Measurements from ENCODE around the gene TTC27. TPM values are rescaled to one million over a fixed set of nuclear protein-coding genes. Genes with fewer than 3 reads are reported as not detected.

The TTC27 gene
- polyA plus RNA-seq, 1 donor (not counting 4 experiments of a cell fraction or from before 2014, with no cell fraction given) = 28.7 TPM

GRCh38 chr2:32702303-32703064, 74.6 kb downstream of the TTC27 start:
- Histone ChIP-seq H2AFZ (ENCODE audit: control insufficient read depth, low read length) (no peak overlapping the region), H3K4me1 (ENCODE audit: control insufficient read depth, extremely low read depth, insufficient read depth, low read length) (no peaks in the 10 kb centered on the region), H3K4me2 (ENCODE audit: control insufficient read depth, extremely low read depth, insufficient read depth, low read depth, low read length) (no peak overlapping the region), H3K4me3 (ENCODE audit: control insufficient read depth in 2 of 3, extremely low read depth in 1 of 3, insufficient read depth in 2 of 3, low read depth in 1 of 3, low read length in 3 of 3) (no peak overlapping the region), H3K79me2 (ENCODE audit: control insufficient read depth, insufficient read depth, low read length) (no peaks in the 10 kb centered on the region), H3K27ac (ENCODE audit: control insufficient read depth, insufficient read depth, low read length) (no peak overlapping the region), H3K27me3 (ENCODE audit: control insufficient read depth, extremely low read depth, insufficient read depth, low read length) (no peaks in the 10 kb centered on the region), H3K9me1 (ENCODE audit: control insufficient read depth, extremely low read depth, insufficient read depth, low read length) (peaks cover 2% of the 10 kb centered on the region), H3K36me3 (ENCODE audit: control insufficient read depth in 2 of 2, extremely low read depth in 1 of 2, insufficient read depth in 2 of 2, low read length in 2 of 2) (peaks cover 0 to 6% of the 10 kb centered on the region in 2 experiments), H3K9me3 (ENCODE audit: control insufficient read depth, low read depth, low read length) (no peaks in the 10 kb centered on the region), H3K9ac (ENCODE audit: control insufficient read depth, extremely low read depth, insufficient read depth, low read length) (no peak overlapping the region), H4K20me1 (ENCODE audit: control insufficient read depth, extremely low read depth, insufficient read depth, low read length) (no peaks in the 10 kb centered on the region)
- TF ChIP-seq EZH2 (IDR thresholded peaks at IDR 0.05; ENCODE audit: low read length) (no peak), CTCF (optimal IDR thresholded peaks at IDR 0.05 in 1 of 3, IDR thresholded peaks at IDR 0.05 in 1 of 3, conservative IDR thresholded peaks at IDR 0.05 in 1 of 3; ENCODE audit: extremely low read depth in 1 of 3, insufficient read depth in 2 of 3, low read length in 3 of 3) (no peak)
- no peak for FAIRE-seq
- dilution Hi-C loops (cut with MboI; ENCODE audit: extremely low pct_ligation_motif_present, low sequenced_read_pairs) = no loop called here
- no peak for DNase-seq (ENCODE audit: low read depth, low spot score)

DNA sequence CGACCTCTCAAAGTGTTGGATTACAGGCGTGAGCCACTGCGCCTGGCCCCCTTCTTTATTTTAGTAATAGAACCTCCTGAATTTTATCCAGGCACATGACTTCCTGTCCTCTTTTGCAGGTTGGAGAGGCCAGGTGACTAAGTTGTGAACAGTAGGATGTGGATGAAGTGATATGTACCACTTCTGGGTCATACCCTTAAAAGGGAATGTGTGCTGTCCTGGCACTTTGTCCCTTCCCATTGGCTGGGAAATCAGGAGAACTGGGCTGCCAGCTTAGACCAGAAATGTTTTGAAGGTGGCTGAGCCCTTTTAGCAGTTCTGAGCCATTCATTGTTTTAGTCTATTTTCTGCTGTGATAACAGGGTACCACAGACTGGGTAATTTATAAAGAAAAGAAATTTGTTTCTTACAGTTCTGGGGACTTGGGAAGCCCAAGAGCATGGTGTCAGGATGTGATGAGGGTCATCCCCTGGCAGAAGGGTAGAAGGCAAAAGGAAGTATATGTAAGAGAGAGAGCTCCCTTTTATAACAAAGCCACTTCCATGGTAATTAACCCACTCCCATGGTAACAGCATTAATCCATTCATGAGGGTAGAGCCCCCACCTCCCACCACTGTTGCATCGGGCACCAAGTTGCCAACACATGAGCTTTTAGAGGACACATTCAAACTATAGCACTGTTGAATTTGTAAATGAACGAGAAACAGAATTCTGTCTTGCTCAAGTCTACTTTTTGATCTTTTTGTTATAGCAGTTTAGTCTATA, 79.1 kb downstream of the TTC27 start:
- dilution Hi-C loops (cut with MboI; ENCODE audit: extremely low pct_ligation_motif_present, low sequenced_read_pairs) = no loop called here
- H4K20me1 ChIP-seq (ENCODE audit: control insufficient read depth, extremely low read depth, insufficient read depth, low read length) = no peaks in the 10 kb centered on the region
- TF ChIP-seq EZH2 (IDR thresholded peaks at IDR 0.05; ENCODE audit: low read length) (no peak), CTCF (optimal IDR thresholded peaks at IDR 0.05 in 1 of 3, IDR thresholded peaks at IDR 0.05 in 1 of 3, conservative IDR thresholded peaks at IDR 0.05 in 1 of 3; ENCODE audit: extremely low read depth in 1 of 3, insufficient read depth in 2 of 3, low read length in 3 of 3) (no peak)
- no peak overlapping the region for H2AFZ ChIP-seq (ENCODE audit: control insufficient read depth, low read length)
- H3K27me3 ChIP-seq (ENCODE audit: control insufficient read depth, extremely low read depth, insufficient read depth, low read length) = no peaks in the 10 kb centered on the region
- no peaks in the 10 kb centered on the region for H3K9me3 ChIP-seq (ENCODE audit: control insufficient read depth, low read depth, low read length)
- no peak overlapping the region for H3K27ac ChIP-seq (ENCODE audit: control insufficient read depth, insufficient read depth, low read length)
- no peak overlapping the region for H3K9ac ChIP-seq (ENCODE audit: control insufficient read depth, extremely low read depth, insufficient read depth, low read length)
- no peak for FAIRE-seq
- H3K36me3 ChIP-seq (ENCODE audit: control insufficient read depth in 2 of 2, extremely low read depth in 1 of 2, insufficient read depth in 2 of 2, low read length in 2 of 2) = peaks cover 0 to 2% of the 10 kb centered on the region in 2 experiments
- H3K4me1 ChIP-seq (ENCODE audit: control insufficient read depth, extremely low read depth, insufficient read depth, low read length) = peaks cover 11% of the 10 kb centered on the region
- no peak for DNase-seq (ENCODE audit: low read depth, low spot score)
- no peak overlapping the region for H3K4me3 ChIP-seq (ENCODE audit: control insufficient read depth in 2 of 3, extremely low read depth in 1 of 3, insufficient read depth in 2 of 3, low read depth in 1 of 3, low read length in 3 of 3)
- no peak overlapping the region for H3K4me2 ChIP-seq (ENCODE audit: control insufficient read depth, extremely low read depth, insufficient read depth, low read depth, low read length)
- H3K79me2 ChIP-seq (ENCODE audit: control insufficient read depth, insufficient read depth, low read length) = no peaks in the 10 kb centered on the region
- peaks cover 4% of the 10 kb centered on the region for H3K9me1 ChIP-seq (ENCODE audit: control insufficient read depth, extremely low read depth, insufficient read depth, low read length)

Measured in keratinocyte (primary cell).